HG02938 (cell line): ENCODE measurements around the gene BPIFB2.

Experiments used
- ATAC-seq: cut with Tn5 transposase; IDR thresholded peaks from one replicate; pipeline ENCODE4 v1.9.1; 2021; ENCODE audit warnings: mild to moderate bottlenecking, moderate library complexity; ENCODE audit not compliant: unreplicated experiment

The BPIFB2 gene

DNA sequence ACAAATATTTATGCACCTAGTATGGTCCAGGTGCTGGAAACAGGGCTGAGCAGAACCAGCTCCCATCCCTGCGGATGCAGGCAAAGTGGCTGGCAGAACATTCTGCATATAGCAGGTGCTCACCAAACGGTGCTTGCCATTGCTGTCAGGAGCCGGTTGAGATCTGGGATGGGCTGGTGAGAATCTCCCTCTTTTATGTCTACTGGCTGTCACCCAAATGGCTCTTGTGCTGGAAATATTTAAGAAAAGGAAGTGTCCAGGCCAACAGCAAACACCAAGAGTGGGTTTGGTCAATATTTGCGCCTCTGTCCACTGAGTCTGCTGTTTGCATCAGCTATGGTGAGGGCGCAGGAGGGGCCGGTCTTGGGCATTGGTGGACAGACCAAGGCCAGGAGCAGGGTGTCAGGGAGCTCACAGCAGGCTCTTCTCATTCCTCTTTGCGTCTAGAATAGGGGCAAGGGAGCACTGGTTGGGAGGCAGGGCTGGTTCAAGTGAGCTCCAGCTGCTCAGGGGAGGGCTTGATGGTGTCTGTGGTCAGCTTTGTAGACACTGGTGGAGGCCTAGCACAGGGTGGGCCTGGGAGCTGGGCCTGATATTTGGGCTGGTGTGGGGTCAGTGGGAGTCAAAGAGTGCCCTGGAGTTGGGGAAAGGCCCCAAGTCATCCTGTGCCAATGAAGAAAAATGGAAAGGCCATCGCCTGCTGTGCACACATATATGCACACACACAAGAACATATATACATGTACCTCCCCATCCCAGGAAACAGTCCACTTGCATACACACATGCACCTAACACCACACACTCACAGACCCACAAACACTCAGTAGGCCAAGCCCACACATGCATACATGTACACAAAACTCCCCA, 1.4 kb upstream of the BPIFB2 start:
- no peak for ATAC-seq

DNA sequence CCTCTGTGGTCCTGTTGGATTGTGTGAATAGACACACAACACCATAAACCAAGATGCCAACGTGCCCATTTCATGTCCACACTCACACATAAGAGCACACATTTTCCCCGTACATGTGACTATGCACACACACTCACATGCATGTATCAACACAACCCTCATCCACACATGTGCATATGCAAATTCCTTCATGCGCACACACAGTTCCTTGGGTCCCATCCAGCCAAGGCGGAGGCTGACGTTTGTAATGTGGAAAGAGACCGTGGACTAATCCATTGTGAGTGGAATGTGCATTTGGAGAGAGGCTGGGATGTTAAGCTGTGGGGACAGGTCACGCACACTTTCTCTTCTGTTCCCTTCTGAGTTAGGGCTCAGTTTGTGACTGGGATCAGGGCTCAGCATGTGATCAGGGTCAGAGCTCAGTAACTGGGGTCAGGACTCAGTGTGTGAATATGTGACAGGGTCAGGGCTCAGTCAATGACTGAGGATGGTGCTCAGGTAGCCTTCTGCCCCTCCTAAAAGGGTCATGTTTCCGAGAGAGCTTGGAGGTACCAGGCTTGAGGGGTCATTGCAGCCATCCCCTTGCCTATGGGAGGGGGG, 628 bp upstream of the BPIFB2 start:
- ATAC-seq: no peak

DNA sequence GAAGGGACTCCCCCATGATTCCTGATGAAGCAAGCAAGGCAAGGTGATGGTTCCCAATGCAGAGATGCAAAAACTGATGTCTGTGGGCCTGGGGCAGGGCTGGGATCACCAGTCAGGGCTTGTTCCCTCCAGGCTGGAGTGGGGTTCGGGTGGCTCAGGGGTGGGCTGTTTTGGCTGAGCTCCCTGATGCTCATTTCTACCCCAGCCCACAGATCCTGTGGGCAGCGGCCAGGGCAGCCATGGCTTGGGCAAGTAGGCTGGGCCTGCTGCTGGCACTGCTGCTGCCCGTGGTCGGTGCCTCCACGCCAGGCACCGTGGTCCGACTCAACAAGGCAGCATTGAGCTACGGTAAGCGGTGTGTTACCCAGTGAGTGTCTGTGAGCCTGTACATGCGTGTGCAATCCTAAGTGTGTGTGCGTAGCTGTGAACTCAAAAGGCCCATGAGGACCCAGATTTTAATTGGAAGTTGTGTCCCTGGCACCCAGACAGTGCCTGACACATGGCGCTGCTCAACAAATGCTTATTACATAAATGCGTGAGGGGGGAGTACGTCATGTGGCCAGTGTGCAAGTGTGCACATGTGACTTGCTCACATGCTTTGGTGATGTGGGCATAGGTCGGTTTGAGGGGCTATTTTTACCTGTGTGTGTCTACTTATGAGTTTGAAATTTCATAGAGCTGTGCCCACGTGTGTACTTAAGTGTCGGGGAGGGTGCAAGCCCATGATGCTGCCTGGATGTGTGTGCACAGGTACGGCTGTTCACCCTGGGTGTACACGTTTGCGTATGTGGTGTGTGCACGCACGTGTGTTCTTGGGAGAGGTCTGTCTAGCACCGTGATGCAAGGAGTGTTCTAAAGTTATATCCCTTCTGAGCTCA, 1.1 kb downstream of the BPIFB2 start:
- ATAC-seq: no peak

DNA sequence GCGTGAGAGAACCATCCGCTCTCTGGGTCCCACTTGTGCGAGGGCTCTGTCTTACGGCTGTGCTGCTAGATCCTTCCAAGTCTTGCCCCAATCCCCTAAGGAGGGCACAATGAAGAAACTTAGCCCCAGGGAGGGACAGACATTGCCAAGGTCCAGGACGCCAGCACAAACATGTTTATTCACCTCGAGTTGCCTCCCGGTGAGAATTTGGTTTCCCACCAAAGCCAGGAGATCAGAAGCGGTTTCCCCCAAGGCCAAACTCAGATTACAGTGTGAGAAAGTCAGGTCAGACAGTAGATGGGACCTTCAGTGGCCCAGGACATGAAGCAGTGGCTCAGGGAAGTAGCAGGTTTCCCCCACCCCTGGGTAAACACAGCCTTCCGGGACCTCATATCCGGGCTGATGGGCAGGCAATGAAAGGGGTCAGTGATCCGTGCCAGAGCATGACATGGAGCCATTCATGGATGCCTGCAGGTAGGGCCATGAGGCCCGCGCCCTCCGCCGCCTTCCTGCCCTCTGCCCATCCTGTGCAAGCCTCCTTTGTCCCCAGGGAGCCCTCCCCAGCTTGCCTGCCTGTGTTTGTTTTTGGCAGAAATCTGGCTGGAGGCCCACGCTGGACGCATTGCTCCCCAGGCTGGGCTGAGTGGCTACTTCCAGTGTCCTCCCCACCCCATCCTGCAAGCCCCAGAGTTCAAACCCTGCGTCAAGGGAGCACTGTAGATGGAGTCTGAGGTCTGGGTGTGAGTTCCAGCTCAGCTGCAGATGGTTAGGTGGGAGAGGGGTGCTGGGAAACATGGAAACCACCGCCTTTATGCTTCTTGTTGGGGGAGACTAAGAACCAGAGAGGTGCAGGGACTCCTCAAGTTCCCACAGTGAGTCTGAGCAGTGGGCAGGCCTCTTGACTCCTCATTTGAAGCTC, 2.0 kb downstream of the BPIFB2 start:
- ATAC-seq: no peak

DNA sequence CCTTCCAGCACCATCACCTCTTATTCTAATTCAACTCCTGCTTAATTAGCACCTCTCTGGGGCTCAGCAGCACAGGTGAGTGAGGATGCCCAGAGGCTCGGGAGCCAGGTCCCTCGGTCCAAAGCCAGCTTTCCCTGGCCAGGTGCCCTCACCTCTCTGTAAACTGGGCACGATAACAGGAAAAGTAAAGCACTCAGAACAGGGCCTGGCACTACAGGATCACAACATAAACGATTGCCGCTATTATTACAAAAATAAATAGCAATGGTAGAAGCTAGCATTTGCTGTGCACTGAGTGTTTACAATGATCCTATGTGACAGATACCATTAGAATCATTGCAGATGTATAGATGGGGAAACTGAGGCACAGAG, 2.6 kb downstream of the BPIFB2 start:
- no peak for ATAC-seq

DNA sequence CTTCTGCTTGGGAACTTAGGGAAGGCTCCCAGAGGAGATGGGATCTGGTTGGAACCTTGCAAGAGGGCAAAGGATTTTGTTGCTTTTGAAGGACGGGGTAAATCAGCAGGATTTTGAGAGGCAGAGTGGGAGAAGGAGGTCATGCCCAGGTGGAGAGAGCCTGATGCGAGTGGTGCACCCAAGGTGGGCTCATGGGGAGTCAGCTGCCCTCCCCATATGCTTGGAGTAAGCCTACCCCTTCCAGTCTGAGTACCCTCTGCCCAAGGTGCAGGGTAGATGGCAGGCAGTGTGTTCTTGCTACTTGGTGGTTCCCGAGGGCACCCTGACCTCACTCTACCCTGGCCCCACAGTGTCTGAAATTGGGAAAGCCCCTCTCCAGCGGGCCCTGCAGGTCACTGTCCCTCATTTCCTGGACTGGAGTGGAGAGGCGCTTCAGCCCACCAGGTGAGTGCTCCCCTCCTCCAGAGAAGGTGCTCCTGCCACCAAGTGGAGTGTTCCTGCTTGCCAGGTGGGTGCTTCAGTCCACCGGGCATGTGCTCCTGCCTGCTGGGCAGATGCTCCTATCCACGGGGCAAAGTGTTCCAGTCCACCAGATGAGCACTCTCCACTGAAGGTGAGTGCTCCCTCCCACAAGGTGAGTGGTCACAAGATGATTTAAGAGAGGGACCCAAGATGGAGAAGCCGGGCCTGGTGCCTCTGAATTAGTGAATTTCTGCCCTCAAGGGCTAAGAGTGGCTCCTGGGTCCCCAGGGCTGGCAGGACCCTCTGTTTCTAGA, 3.4 kb downstream of the BPIFB2 start:
- no peak for ATAC-seq

DNA sequence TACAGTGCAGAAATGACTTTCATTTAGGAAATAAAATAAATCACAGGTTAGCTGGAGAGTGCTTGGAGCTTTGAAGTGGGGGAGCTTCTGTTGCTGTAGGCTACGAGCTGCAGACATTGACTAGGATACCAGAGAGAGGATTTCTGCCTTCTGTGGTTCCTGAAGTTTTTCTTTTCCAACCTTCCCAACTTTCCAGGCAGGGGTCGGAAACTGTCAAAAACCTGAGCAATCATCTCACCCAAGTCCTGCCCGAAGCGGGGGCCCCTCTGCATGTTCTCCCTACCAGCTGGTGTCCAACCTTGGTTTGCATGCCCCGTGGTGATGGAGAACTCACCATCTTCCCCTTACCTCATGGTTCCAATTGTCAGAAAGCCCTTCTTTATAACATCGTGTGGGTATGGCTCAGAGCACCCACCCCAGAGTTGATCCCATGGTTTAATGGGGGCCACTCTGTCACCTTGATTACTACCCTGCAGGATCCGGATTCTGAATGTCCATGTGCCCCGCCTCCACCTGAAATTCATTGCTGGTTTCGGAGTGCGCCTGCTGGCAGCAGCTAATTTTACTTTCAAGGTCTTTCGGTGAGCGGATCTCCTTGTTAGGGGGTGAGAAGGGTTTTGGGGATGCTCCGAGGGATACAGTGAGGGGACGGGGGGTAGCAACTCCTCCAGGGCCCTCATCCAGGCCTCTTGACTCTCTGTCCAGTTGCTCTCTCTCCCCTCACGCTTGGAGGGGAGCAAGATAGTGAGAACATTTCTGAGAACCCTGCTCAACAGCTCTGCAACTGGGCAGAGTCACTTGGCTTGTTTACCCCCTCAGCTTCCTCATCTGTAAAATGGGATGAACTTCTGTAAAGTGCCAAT, 5.1 kb downstream of the BPIFB2 start:
- ATAC-seq: no peak

DNA sequence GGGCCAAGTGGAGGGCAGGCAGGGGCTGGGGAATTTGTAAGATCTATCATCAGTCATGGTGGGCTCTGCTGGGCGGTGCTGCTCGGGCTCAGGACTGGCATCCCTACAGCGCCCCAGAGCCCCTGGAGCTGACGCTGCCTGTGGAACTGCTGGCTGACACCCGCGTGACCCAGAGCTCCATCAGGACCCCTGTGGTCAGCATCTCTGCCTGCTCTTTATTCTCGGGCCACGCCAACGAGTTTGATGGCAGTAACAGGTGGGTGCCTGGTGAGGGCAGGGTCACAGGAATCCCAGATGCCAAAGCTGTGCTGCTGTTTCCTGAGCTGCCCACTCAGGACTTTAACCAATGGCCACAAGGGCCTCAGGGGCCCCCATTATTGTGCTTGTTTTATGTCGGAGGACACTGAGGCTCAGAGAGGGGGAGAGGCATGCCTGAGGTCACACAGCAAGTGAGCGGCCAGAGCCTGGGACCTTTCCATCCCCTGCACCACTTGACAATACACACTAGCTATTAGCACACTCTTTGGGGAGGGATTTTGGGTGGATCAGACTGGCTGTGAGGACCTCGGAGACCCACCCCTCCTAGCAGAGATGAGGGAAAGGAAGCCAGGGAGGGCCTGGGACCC, 6.3 kb downstream of the BPIFB2 start:
- ATAC-seq: no peak

DNA sequence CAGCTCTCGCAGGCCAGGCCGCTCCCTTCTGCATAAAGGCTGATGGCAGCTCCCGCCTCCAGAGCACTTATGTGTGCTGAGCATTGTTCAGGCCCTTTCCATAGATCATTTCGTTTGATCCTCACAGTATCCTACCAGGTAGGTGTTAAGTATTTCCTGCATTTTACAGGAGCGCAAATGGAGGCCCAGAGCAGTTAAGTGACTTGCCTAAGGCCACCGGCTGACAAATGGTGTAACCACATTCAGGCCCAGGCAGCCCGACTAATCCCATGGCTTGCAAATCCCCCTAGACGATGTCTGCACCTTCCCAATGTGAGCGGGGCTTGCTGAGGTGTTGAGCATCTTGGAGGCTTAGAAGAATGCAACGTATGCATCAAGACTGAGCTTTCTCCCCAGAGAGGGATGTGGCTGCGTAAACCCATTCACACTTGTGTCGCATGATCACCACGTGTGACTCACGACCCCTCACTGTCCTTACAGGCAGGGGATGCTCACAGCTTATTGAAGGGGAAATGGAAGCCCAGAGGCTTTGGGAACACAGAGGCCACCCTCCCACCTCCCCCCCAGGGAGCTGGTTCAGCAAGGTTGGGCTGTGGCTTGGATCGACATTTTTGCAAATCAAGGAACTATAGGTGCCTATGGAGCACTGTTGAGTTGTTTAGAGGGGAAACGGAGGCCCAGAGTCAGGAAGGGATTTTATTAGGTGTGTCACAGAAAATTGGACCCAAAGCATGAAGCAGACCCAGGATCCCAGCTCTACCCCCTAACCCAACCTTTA, 7.0 kb downstream of the BPIFB2 start:
- ATAC-seq: no peak

DNA sequence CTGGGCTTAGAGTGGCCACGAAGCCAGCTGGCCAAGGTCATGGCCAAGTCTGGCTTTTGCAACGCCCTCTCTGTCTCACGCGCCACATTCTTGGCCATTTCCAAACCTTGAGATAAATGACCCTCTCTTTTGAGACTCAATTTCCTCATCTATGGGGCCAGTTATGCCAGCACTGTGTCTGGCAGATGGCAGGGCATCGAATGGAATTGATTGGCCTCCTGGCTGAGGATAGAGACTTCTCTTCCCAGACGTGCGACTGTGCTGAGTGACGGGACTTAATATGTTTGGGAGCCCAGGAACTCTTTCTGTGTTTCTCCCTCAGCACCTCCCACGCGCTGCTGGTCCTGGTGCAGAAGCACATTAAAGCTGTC, 7.6 kb downstream of the BPIFB2 start:
- no peak for ATAC-seq

DNA sequence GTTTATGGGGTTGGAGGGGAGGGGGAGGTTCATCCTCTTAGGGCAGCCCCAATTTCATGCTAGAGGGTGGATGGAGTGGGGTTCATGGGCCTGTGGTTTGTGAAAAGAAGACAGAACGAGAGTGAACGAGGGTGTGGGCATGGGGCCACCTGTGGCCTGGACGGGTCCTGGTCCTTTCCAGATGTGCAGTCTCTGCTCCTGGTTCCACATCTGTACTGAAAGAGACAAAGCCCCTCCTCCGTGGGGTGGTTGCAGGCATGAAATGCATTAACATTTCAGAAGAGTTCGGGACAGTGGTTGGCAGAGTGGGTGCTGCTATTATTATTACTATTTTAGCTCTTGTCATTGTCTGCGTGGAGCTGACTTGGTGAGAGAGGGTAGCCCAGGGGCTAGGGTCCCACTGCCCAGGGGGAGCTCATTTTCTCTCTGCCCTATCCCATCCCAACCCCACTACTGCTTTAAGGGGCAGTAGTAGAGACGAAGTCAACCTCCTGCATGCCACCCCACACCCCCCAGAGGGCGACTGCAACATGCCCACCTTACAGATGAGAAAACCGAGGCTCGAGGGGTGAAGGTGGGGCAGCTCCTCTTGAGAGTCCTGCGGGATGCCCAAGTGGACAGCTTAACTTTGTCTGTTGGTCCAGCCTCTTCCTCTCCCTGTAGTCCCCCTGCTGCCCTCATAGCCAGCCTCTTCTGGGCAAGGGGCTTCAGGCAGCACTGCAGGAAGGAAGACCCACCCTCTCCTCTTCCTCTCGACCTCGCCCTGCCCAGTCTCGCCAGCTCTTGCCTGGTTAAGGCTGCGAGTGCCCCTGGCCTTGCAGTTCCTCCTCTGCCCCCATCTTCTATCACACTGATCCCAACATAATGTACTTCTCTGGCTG, 8.4 kb downstream of the BPIFB2 start:
- ATAC-seq: no peak

DNA sequence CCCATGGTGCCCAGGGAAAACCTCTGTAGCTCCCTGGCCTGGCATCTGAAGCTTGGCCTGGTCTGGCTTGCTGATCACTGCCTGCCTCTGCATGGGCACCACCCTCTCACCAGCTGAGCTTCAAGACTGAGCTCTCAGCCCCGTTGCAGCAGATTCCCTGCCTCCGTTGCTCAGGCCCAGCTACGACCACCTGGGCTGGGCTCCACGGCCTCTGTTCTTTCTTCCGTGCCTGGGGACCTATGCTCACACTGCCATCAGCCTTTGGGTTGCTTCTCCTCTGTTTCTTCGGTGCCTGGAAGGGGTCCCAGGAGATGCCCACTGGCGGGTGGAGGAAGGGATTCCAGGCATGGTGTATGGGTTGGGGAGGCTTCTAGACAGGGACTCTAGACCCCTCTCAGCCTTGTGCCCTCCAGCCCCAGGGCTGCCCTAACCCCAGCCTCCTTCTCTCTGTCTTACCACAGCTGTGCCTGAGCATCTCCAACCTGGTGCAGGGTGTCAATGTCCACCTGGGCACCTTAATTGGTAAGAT, 9.1 kb downstream of the BPIFB2 start:
- no peak for ATAC-seq

DNA sequence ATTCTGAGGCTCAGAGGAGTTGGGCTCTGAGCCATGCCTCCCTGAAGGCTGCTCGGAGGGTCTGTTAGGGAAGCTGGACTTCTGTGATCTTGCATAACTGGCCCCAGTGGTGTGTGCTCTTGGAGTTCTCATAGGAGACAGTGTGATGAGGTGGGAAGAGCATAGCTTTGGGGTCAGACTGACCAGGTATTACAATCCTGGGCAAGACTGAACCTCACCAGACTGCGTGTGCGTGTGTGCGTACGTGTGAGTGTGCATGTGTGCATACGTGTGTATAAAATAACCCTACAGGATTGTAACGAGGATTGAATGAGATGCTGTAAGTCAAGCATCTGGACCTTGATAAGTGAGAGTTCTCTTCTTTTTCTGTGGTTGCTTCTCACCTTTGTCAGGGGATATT, 10.0 kb downstream of the BPIFB2 start:
- no peak for ATAC-seq

DNA sequence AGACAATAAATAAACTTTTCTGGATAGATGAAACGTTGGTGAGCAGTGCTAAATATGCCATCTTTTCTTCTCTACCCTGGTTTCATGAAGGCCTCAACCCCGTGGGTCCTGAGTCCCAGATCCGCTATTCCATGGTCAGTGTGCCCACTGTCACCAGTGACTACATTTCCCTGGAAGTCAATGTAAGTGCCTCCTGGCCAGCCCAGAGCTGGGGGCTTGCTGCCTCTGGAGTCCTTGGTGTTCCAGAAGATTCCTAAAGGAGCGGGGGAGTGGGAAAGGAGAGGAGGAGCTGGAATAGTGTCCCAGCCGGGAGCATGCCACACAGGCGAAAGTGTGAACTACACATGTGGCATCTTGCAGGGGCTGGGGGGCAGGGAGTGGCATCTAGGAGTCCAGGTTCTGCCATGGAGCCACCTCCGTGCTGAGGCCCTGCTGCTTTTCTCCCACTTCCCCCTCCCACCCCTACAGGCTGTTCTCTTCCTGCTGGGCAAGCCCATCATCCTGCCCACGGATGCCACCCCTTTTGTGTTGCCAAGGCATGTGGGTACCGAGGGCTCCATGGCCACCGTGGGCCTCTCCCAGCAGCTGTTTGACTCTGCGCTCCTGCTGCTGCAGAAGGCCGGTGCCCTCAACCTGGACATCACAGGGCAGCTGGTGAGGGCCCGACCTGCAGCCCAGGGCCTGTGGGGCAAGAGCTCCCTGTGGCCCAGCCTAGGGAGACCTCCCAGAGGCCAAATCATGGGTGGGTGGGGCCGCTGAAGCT, 10.8 kb downstream of the BPIFB2 start:
- ATAC-seq: no peak

DNA sequence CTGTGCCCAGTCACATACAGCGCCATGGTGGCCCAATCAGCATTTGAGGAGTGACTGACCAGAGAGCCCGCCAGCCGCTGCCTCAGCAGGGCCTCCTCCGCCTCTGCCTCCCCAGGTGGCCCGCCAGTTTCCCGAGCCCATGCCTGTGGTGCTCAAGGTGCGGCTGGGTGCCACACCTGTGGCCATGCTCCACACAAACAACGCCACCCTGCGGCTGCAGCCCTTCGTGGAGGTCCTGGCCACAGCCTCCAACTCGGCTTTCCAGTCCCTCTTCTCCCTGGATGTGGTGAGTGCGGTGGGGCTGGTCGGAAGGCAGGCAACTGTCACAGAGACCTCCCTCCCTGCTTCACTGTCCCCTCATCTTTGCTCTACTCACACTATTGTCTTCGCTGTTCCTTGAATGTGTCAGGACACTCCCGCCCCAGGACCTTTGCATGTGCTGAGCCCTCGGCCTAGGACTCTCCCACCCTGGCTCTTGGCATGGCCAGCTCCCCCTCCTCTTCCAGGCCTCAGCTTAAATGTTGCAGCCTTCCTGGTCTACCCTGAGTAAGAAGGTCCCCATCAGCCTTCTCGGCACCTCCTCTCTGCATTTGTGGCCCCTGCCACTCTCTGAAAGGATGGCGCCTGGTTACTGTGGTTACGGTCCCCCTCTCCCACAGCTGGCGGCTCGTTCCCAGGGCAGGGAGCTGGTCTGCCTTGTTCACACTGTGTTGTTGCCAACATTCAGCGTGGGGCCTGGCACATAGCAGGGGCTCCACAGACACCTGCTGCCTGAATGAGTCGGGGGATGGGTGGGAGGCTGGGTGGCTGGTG, 12.2 kb downstream of the BPIFB2 start:
- ATAC-seq: no peak
